SK-N-SH (cell line): ENCODE data around the gene SURF6. TPM values are rescaled to one million over a fixed set of nuclear protein-coding genes. Genes with fewer than 3 reads are reported as not detected.

ENCODE experiments used
- CTCF ChIA-PET: fragments of 300-600, 350-600 bp; formaldehyde crosslinking; extraction: SDS; loops from one replicate; lab custom pipeline; 2021; lab: Yijun Ruan, JAX
- POLR2A ChIA-PET: fragments of 350-600 bp; sonication (Branson Sonifier 250); formaldehyde crosslinking; extraction: SDS; loops from one replicate; lab custom pipeline; 2020; ENCODE audit warnings: antibody characterized with exemption, inconsistent platforms; lab: Yijun Ruan, JAX
- DNase-seq: peaks from one replicate; pipeline ENCODE4 v3.0.0; 2012
- H2AFZ ChIP-seq: fragments of 200-600 bp; sonication (generic); 2 replicates; pipeline ENCODE4 v1.8.1; 2016; ENCODE audit warnings: antibody characterized with exemption, mild to moderate bottlenecking, low read depth
- H3F3A ChIP-seq: fragments of 200-600 bp; sonication (generic); replicated peaks from 2 replicates; pipeline ENCODE3; 2016; ENCODE audit warnings: antibody characterized with exemption, mild to moderate bottlenecking; ENCODE audit not compliant: insufficient read depth
- H3K27ac ChIP-seq, 2 experiments: fragments of 200-500 bp in 1 of 2; fragments of 200-600 bp in 1 of 2; sonication (Bioruptor generic) in 1 of 2; sonication (generic), shearing (Covaris generic) in 1 of 2; 2 replicates each; pipeline versions ENCODE4 v1.5.1 to v1.6.1; 2014 to 2016; ENCODE audit warnings: low read depth in 2 of 2, inconsistent platforms in 1 of 2, low read length in 1 of 2, mild to moderate bottlenecking in 1 of 2, mixed read lengths in 1 of 2
- H3K27me3 ChIP-seq: fragments of 200-600 bp; sonication (generic), shearing (Covaris generic); 2 replicates; pipeline ENCODE4 v1.6.1; 2016; ENCODE audit warnings: mixed run types; ENCODE audit not compliant: insufficient read depth
- H3K36me3 ChIP-seq, 2 experiments: fragments of 200-500 bp in 1 of 2; fragments of 200-600 bp in 1 of 2; sonication (Bioruptor generic) in 1 of 2; sonication (generic) in 1 of 2; replicated peaks in 1 of 2; 2 replicates each; pipeline versions ENCODE3 to v1.5.1; 2014 to 2016; ENCODE audit warnings: low read length in 1 of 2, mild to moderate bottlenecking in 1 of 2; ENCODE audit not compliant: insufficient read depth in 2 of 2, control insufficient read depth in 1 of 2
- H3K4me1 ChIP-seq, 2 experiments: fragments of 200-500 bp in 1 of 2; fragments of 200-600 bp in 1 of 2; sonication (Bioruptor generic) in 1 of 2; sonication (generic), shearing (Covaris generic) in 1 of 2; 2 replicates each; pipeline versions ENCODE4 v1.5.1 to v1.6.1; 2014 to 2016; ENCODE audit warnings: low read depth in 1 of 2, low read length in 1 of 2, mixed run types in 1 of 2; ENCODE audit not compliant: insufficient read depth in 2 of 2, control insufficient read depth in 1 of 2
- H3K4me2 ChIP-seq: fragments of 200-600 bp; sonication (generic), shearing (Covaris generic); 2 replicates; pipeline ENCODE4 v1.6.1; 2017; ENCODE audit warnings: mixed run types
- H3K4me3 ChIP-seq, 2 experiments: fragments of 200-500 bp in 1 of 2; fragments of 200-600 bp in 1 of 2; sonication (Bioruptor generic) in 1 of 2; sonication (generic), shearing (Covaris generic) in 1 of 2; 2 replicates each; pipeline versions ENCODE4 v1.5.1 to v1.8.1; 2014 to 2016; ENCODE audit warnings: low read depth in 2 of 2, inconsistent platforms in 1 of 2, low read length in 1 of 2, mild to moderate bottlenecking in 1 of 2, mixed read lengths in 1 of 2, moderate library complexity in 1 of 2
- H3K79me2 ChIP-seq: fragments of 200-600 bp; sonication (generic); 2 replicates; pipeline ENCODE4 v1.8.1; 2017; ENCODE audit warnings: mild to moderate bottlenecking; ENCODE audit not compliant: insufficient read depth
- H3K9ac ChIP-seq: fragments of 200-600 bp; sonication (generic); 2 replicates; pipeline ENCODE4 v1.6.1; 2017; ENCODE audit warnings: mixed run types
- H3K9me2 ChIP-seq: fragments of 200-600 bp; sonication (generic); 2 replicates; pipeline ENCODE4 v1.6.1; 2017; ENCODE audit warnings: mixed run types
- H3K9me3 ChIP-seq: fragments of 200-600 bp; sonication (generic); 2 replicates; pipeline ENCODE4 v1.6.1; 2017; ENCODE audit warnings: mixed run types, mild to moderate bottlenecking, moderate library complexity
- H4K20me1 ChIP-seq: fragments of 200-600 bp; sonication (generic); 2 replicates; pipeline ENCODE4 v1.6.1; 2017; ENCODE audit warnings: mild to moderate bottlenecking, mixed run types; ENCODE audit not compliant: insufficient read depth
- CHD2 ChIP-seq: fragments of 150-350 bp; IDR thresholded peaks from 2 replicates; pipeline ENCODE4 v1.6.1; 2018; ENCODE audit warnings: low read length; ENCODE audit not compliant: partially characterized antibody
- ELF1 ChIP-seq: IDR thresholded peaks from 2 replicates; pipeline ENCODE4 v1.4.0; 2012
- EP300 ChIP-seq, 2 experiments: IDR thresholded peaks; 2 replicates each; pipeline versions ENCODE4 v1.4.0 to v1.6.1; 2012; ENCODE audit warnings: borderline replicate concordance in 1 of 2, low read depth in 1 of 2, low read length in 1 of 2
- FOSL2 ChIP-seq: IDR thresholded peaks from 2 replicates; pipeline ENCODE4 v1.4.0; 2012; ENCODE audit warnings: low read depth, mild to moderate bottlenecking, moderate library complexity, borderline replicate concordance
- GATA2 ChIP-seq: sonication (generic); formaldehyde crosslinking; IDR thresholded peaks from 2 replicates; pipeline ENCODE4 v1.5.0; 2020; ENCODE audit warnings: mild to moderate bottlenecking, missing genetic modification reagents
- JUND ChIP-seq: IDR thresholded peaks from 2 replicates; pipeline ENCODE4 v1.4.0; 2012
- MEF2A ChIP-seq: IDR thresholded peaks from 2 replicates; pipeline ENCODE4 v1.4.0; 2012; ENCODE audit warnings: low read depth, borderline replicate concordance
- NFIC ChIP-seq: IDR thresholded peaks from 2 replicates; pipeline ENCODE4 v1.4.0; 2012; ENCODE audit warnings: borderline replicate concordance
- NRF1 ChIP-seq: IDR thresholded peaks from 2 replicates; pipeline ENCODE4 v1.6.1; 2012; ENCODE audit warnings: low read depth, mild to moderate bottlenecking, low read length
- RAD21 ChIP-seq: IDR thresholded peaks from 2 replicates; pipeline ENCODE4 v1.6.1; 2012; ENCODE audit warnings: mild to moderate bottlenecking, low read length
- RCOR1 ChIP-seq: fragments of 150-350 bp; IDR thresholded peaks from 2 replicates; pipeline ENCODE4 v1.6.1; 2017; ENCODE audit warnings: antibody characterized with exemption, low read length
- RXRA ChIP-seq: IDR thresholded peaks from 2 replicates; pipeline ENCODE4 v1.4.0; 2012; ENCODE audit warnings: low read depth, mild to moderate bottlenecking, borderline replicate concordance
- SMC3 ChIP-seq: IDR thresholded peaks from 2 replicates; pipeline ENCODE4 v1.6.1; 2012; ENCODE audit warnings: low read depth, low read length, improper control_type of control experiment
- TAF1 ChIP-seq: IDR thresholded peaks from 2 replicates; pipeline ENCODE4 v1.6.1; 2012; ENCODE audit warnings: low read depth, mild to moderate bottlenecking, low read length, moderate library complexity, borderline replicate concordance
- TEAD4 ChIP-seq: IDR thresholded peaks from 2 replicates; pipeline ENCODE4 v1.4.0; 2012; ENCODE audit warnings: mild to moderate bottlenecking, borderline replicate concordance; ENCODE audit not compliant: insufficient read depth
- USF1 ChIP-seq: IDR thresholded peaks from 2 replicates; pipeline ENCODE4 v1.4.0; 2012; ENCODE audit warnings: low read depth, borderline replicate concordance
- ZBTB33 ChIP-seq: IDR thresholded peaks from 2 replicates; pipeline ENCODE4 v1.4.0; 2012; ENCODE audit warnings: low read depth, borderline replicate concordance
- WGBS: methylation state at CpG from one replicate; pipeline ENCODE4 v1.1.6; 2017; ENCODE audit warnings: low lambda C conversion rate; 5-methylcytosine and 5-hydroxymethylcytosine counted together
- polyA plus RNA-seq, 3 experiments: library from polyadenylated mRNA; depleted of rRNA; stranded (reverse); fragments of >200 nt; gene quantifications; 2 replicates each; pipeline ENCODE4 v1.2.3, GENCODE V29; 2012
- TF ChIP-seq, protein P1 (sequence below): fragments of 150-350 bp; IDR thresholded peaks from 2 replicates; pipeline ENCODE4 v1.6.1; 2017; ENCODE audit warnings: antibody characterized with exemption, low read length, low read depth, borderline replicate concordance
- TF ChIP-seq, protein P2 (sequence below): fragments of 200-600 bp; sonication (generic); IDR thresholded peaks from 2 replicates; pipeline ENCODE4 v1.6.1; 2017; ENCODE audit warnings: antibody characterized with exemption, mild to moderate bottlenecking, moderate library complexity
- TF ChIP-seq, protein P3 (sequence below): IDR thresholded peaks from 2 replicates; pipeline ENCODE4; 2012

Gene SURF6
- polyA plus RNA-seq, 1 of the 3 experiments (the other 2 are of a cell fraction), result 44.5 TPM

DNA sequence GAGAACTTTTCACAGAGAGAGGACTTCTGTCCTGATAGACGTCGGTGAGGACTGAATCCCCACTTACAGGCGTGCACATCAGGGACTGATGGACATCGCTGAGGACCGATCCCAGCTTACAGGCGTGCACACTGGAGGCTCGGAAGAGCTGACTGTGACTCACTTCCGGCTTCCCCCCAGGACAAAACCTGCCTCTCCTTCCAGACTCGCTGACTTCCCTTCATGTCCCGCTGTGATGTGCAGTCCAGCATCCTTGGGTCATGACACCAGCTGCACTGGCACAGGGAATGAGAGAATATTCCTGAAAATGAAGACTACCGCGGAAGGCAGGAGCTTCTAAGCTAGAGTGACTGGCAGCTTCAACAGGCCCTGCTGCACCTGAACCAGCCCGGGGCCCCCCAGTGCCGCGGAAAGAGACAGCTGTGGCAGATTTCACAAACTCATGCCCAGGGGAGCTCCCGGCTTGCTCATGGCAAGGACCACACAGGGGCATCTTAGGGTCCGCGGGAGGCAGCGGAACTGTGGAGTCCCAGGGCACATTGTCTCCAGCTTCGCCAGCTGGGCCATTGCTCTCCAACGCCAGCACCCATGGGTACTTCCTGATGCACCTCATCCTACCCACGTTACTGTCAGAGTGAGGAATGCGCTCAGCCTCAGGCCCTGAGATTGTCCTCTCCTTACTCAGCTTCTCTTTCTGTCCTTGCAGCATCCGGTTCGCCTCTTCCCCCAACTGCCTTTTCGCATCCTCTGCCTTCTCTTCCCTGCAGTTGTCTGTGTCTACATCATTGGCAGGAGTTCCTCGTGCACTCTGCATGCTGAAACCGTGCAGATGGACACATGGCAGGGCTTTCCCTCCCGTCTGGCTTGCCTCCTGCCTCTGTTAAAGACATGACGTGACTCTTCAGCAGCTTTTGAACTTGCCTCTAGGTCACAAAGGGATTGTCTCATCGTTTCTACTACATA is 29.5 kb downstream of the SURF6 start:
- WGBS, result 57% methylated on average over 26 of the region's 31 CpGs
- TF ChIP-seq, protein P1, sequence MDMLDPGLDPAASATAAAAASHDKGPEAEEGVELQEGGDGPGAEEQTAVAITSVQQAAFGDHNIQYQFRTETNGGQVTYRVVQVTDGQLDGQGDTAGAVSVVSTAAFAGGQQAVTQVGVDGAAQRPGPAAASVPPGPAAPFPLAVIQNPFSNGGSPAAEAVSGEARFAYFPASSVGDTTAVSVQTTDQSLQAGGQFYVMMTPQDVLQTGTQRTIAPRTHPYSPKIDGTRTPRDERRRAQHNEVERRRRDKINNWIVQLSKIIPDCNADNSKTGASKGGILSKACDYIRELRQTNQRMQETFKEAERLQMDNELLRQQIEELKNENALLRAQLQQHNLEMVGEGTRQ, result no peak
- TF ChIP-seq, protein P2, sequence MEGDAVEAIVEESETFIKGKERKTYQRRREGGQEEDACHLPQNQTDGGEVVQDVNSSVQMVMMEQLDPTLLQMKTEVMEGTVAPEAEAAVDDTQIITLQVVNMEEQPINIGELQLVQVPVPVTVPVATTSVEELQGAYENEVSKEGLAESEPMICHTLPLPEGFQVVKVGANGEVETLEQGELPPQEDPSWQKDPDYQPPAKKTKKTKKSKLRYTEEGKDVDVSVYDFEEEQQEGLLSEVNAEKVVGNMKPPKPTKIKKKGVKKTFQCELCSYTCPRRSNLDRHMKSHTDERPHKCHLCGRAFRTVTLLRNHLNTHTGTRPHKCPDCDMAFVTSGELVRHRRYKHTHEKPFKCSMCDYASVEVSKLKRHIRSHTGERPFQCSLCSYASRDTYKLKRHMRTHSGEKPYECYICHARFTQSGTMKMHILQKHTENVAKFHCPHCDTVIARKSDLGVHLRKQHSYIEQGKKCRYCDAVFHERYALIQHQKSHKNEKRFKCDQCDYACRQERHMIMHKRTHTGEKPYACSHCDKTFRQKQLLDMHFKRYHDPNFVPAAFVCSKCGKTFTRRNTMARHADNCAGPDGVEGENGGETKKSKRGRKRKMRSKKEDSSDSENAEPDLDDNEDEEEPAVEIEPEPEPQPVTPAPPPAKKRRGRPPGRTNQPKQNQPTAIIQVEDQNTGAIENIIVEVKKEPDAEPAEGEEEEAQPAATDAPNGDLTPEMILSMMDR, result no peak
- no peak for TF ChIP-seq RCOR1
- no peak for TF ChIP-seq RAD21
- TF ChIP-seq SMC3, result no peak
- TF ChIP-seq CHD2, result no peak
- TF ChIP-seq MEF2A, result no peak
- TF ChIP-seq TEAD4, result no peak
- no peak for TF ChIP-seq RXRA
- no peak for TF ChIP-seq JUND
- no peak for TF ChIP-seq NRF1
- no peak for TF ChIP-seq NFIC
- no peak for TF ChIP-seq EP300 (IDR thresholded peaks at IDR 0.05; ENCODE audit: borderline replicate concordance in 1 of 2, low read depth in 1 of 2, low read length in 1 of 2)
- no peak for TF ChIP-seq ZBTB33
- no peak for TF ChIP-seq ELF1
- TF ChIP-seq FOSL2, result no peak
- TF ChIP-seq USF1, result no peak
- no peak for TF ChIP-seq TAF1
- TF ChIP-seq GATA2 (CRISPR knock-in tag), result no peak
- TF ChIP-seq, protein P3, sequence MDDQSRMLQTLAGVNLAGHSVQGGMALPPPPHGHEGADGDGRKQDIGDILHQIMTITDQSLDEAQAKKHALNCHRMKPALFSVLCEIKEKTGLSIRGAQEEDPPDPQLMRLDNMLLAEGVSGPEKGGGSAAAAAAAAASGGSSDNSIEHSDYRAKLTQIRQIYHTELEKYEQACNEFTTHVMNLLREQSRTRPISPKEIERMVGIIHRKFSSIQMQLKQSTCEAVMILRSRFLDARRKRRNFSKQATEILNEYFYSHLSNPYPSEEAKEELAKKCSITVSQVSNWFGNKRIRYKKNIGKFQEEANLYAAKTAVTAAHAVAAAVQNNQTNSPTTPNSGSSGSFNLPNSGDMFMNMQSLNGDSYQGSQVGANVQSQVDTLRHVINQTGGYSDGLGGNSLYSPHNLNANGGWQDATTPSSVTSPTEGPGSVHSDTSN, result no peak
- H3K27ac ChIP-seq, result no peak overlapping the region
- H3K9me2 ChIP-seq, result no peaks in the 10 kb centered on the region
- no peaks in the 10 kb centered on the region for H3K79me2 ChIP-seq
- no peak for DNase-seq
- no peak overlapping the region for H3K9ac ChIP-seq
- no peaks in the 10 kb centered on the region for H3F3A ChIP-seq
- ChIA-PET POLR2A (no interaction called here), CTCF (interaction anchor here (0.7 to 1.5 kb wide), 3 partner anchors 23 to 120 kb away, joined by 3 to 6 read pairs (median 5); no protein-coding TSS in a partner anchor)
- no peaks in the 10 kb centered on the region for H3K9me3 ChIP-seq
- no peak overlapping the region for H2AFZ ChIP-seq
- H3K27me3 ChIP-seq, result peaks cover 10% of the 10 kb centered on the region; the same call in 1 of the 2 replicates
- no peak overlapping the region for H3K4me2 ChIP-seq
- no peaks in the 10 kb centered on the region for H3K36me3 ChIP-seq
- H3K4me1 ChIP-seq, result no peaks in the 10 kb centered on the region
- H3K4me3 ChIP-seq, result no peak overlapping the region
- no peaks in the 10 kb centered on the region for H4K20me1 ChIP-seq
